NCI-H2196 treated with DMSO at 0.1 percent for 48 hours (cell line): ENCODE measurements around the gene AIG1.
"Not testable (repeated sequence)": the region's sequence is repeated elsewhere in the genome, so short reads cannot be mapped to it uniquely, and the experiment has no call there.

ENCODE experiments used
- DNase-seq: peaks from one replicate; lab custom pipeline; 2025; ENCODE audit not compliant: unreplicated experiment; lab: John Stamatoyannopoulos, UW

The AIG1 gene

DNA sequence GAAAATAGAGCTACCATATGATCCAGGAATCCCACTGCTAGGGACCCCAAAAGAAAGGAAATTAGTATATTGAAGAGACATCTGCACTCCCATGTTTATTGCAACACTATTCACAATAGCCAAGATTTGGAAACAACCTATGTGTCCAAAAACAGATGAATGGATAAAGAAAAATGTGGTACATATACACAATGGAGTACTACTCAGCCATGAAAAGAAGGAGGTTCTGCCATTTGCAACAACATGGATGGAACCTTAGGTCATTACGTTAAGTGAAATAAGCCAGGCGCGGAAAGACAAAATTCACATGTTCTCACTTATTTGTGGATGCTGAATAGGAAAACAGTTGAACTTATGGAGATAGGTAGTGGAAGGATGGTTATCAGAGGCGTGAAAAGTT, 252.5 kb downstream of the AIG1 start:
- no peak for DNase-seq

DNA sequence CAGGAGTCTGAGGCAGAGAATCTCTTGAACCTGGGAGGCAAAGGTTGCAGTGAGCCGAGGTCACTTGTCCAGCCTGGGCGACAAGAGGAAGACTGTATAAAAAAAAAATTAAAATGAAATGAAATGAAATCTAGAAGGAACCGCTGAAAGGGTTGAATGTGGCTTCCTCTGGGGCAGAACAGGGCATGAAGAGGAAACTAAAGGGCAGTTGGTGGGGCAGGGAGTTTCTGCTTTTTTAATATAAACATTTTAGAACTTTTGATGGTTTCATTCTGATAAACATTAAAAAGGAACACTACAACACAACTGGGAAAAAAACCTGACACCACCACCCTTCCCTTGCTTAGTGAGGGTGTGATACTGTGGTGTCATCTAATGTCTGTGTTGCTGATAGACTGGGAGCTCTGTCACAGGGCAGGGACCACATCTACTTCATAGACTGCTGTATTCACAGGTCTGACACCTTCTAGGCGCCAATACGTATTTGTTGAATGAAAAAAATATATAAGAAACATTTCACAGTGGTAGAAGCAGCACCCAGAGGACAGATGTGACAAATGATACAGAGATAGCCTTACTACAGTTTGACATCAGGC, 260.9 kb downstream of the AIG1 start:
- no peak for DNase-seq

DNA sequence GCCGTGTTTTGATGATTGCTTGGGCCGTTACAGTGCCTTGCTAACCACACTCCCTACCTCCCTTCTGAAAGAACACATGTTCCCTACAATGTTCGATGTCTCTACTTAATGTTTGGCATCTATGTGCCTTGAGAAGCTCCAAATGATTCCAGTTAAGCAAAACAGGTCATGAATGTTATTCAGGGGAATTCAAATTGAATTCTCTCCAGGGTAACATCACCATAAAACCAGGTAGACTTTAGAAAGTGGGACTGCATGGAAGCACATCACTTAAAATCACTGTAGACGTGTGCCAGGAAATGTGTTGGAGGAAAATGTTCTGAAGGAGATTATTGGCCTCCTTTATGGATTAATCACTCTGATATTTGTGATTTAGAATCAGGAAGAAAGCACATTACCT, 261.7 kb downstream of the AIG1 start:
- no peak for DNase-seq

GRCh38 chr6:143323729-143324470, 263.2 kb downstream of the AIG1 start:
- DNase-seq, result no peak

- no peak for DNase-seq
These were observed 264.9 kb downstream of the AIG1 start for GRCh38 chr6:143325379-143326140.

GRCh38 chr6:143328876-143329275, 268.2 kb downstream of the AIG1 start:
- peak; percentile 24 for DNase-seq

DNA sequence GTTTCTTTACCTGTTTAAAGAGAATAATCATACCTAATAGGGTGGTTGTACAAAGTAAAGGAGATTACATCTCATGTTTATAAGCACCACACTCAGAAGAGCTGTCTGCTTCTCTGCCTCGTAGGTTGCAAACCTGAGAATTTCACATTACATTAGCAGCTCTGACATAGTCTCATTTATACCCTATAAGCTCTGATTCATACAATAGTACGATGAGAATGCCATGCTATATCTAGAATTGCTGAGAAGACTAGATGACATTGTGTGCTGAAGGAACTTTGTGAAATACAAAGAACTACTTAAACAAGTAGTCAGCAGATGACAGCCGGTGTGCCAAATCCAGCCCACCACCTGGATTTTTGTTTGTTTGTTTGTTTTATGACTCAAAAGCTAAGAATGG, 268.6 kb downstream of the AIG1 start:
- no peak for DNase-seq

DNA sequence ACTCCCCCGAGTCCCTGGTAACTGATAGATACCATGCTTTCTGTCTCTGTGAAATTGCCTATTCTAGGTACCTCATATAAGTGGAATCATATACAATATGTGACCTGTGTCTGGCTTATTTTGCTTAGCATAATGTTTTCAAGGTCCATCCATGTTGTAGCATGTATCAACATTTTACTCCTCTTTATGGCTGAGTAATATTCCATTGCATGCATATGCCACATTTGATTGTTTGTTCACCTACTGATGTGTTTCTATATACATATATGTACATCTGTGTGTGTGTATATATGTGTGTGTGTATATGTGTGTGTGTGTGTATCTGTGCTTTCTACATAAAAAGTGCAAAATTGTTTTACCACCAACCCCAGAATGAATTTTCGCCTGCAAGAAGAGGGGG, 270.7 kb downstream of the AIG1 start:
- DNase-seq, result no peak

GRCh38 chr6:143332153-143332845, 271.6 kb downstream of the AIG1 start:
- no peak for DNase-seq

DNA sequence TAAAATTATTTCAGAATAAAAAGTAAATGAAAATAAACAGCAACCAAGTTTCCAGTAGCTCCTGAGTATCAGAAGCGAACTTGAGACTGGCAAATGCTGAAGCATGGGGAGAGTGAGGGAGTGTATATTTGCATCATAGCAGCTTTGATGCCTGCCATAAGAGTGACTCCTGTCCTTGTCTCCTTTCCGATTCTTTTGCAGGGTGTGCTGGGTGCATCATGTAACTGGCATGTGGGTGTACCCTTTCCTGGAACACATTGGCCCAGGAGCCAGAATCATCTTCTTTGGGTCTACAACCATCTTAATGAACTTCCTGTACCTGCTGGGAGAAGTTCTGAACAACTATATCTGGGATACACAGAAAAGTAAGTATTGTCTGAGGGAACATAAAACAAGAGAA, 272.4 kb downstream of the AIG1 start:
- DNase-seq, result no peak

GRCh38 chr6:143333749-143334520, 273.2 kb downstream of the AIG1 start:
- DNase-seq, result no peak

DNA sequence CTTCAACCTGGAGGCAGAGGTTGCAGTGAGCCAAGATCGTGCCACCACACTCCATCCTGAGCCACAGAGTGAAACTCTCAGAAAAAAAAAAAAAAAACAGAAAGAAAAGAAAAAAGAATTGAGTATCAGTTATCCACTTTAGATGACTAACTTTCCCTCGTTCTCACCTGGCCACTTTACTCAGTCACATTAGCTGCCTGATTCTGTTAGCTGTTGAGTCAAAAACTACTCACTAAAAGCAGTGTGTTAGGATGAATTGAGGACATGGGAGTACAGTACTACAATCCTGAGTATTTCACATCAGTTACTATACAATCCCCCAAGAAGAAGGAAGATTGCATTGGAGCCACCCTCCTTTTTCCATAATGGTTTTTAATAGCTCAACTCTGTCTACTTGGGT, 275.2 kb downstream of the AIG1 start:
- DNase-seq, result no peak

DNA sequence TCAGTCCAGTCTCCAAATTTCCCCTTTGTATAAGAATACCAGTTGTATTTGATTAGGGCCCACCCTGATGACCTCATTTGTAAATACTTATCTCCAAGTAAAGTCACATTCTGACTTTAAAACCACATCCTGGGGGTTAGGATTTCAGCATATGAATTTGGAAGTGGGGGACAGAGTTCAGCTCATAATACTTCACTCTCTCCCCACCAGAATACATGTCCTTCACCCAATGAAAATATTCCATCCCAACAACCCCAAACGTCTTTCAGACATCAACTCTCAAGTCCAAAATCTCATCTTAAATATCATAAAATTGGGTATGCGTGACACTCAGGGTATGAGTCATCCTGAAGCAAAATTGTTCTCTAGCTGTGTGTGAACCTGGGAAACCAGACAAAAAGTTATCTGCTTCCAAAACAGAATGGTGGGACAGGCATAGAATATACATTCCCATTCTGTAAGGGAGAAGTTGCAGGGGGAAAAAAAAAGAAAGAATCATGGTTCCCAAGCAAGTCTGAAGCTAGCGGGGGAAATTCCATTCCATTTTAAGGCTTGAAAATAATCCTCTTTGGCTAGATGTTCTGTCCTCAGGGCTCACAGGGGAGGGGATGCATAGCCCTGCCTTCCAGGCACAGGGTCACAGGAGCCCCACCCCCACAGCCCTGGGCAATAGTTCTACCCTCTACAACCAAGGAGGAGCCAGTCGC, 275.9 kb downstream of the AIG1 start:
- no peak for DNase-seq

DNA sequence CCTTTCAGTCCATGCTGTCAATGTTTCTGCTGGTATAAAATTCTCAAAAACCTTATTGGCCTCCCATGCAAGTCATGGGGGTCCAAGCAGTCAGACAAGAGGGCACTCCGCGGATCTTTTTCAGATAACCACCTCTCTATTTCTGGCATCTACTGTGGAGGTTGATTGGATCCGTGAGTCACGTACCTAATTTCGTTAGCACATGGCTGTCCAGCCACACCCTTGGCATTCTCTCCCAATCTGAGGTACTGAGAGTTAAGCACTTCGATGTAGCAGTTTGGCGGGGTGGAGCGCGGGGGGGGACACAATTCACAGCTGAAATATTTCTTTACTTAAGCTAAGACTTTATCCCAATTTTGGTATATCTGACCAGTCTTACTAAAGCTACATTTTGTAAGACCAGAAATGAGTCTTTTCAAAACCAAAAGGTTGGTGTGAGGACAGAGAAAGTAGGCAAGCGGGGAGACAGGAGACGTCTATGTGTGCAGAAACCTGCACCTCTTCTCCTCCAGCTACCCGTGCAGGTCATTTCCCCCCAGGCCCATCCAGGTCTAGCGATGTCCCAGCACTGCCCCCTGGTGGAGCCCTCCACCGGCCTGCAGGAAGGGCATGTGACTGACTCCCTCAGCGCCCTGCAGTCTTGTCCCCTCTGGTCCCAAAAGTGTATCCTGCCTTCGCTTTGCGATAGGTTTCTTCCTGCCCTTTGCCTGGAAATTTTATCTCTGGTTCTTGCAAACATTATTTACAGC, 276.7 kb downstream of the AIG1 start:
- no peak for DNase-seq

- DNase-seq, result no peak
These were observed 278.5 kb downstream of the AIG1 start for GRCh38 chr6:143339223-143339622.

- DNase-seq, result not testable (repeated sequence)
These were observed 284.8 kb downstream of the AIG1 start for GRCh38 chr6:143345477-143345876.

- no peak for DNase-seq
These were observed 285.3 kb downstream of the AIG1 start for GRCh38 chr6:143346004-143346403.

DNA sequence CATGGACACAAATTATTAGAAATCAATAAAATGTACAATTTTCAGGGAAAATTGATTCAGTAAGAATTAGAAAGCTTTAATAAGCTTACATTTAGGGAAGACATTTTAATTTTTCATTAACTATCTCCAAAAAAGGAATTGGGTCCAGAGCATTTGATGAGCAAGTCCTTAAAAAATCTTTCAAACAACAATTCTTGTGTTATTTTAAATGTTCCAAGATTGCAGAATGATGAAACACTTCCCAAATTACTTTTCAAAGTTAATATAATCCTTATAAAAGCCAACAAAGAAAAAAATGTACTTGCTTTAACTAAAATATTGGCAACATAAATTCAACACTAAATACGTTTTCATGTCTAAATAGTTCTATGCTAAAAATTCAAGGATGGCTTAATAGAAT, 287.8 kb downstream of the AIG1 start:
- no peak for DNase-seq

DNA sequence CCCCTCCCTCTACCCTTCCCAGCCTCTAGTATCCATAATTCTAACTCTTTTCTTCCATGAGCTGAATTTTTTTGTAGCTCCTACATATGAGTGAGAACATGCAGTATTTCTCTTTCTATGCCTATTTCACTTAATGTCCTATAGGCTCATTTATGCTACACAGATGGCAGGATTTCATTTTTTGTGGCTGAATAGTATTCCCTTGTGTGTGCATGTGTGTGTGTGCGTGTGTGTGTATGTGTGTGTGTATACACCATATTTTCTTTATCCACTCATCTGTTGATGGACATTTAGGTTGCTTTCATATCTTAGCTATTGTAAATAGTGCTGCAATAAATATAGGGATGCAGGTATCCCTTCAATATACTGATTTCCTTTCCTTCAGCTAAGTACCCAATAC, 288.8 kb downstream of the AIG1 start:
- DNase-seq, result no peak
